ENCODE results near the gene MYO9A.

GRCh38 chr15:71957026-71957425 lies 160.9 kb downstream of the MYO9A start:
- no peak for TF ChIP-seq USF1 (IDR thresholded peaks at IDR 0.05; ENCODE audit: borderline replicate concordance, extremely low read length, insufficient read depth, low read depth, low read length)
- no peak for TF ChIP-seq FOXK2 (IDR thresholded peaks at IDR 0.05)
- no peak for TF ChIP-seq CREB1 (IDR thresholded peaks at IDR 0.05; ENCODE audit: low read depth)
- TF ChIP-seq ATF3 (IDR thresholded peaks at IDR 0.05; ENCODE audit: borderline replicate concordance, extremely low read depth, low read depth, low read length), result no peak
- TF ChIP-seq CTCF (IDR thresholded peaks at IDR 0.05 in 2 of 3, conservative IDR thresholded peaks at IDR 0.05 in 1 of 3; ENCODE audit: control insufficient read depth in 2 of 3, extremely low read depth in 1 of 3, insufficient read depth in 1 of 3, low read depth in 3 of 3, low read length in 3 of 3), result no peak
- TF ChIP-seq USF2 (IDR thresholded peaks at IDR 0.05; ENCODE audit: borderline replicate concordance, low read depth, low read length), result no peak
- TF ChIP-seq EGR1 (IDR thresholded peaks at IDR 0.05; ENCODE audit: borderline replicate concordance in 1 of 2, low read depth in 2 of 2, low read length in 2 of 2), result no peak
- no peak for TF ChIP-seq MYC (IDR thresholded peaks at IDR 0.05; ENCODE audit: insufficient read depth, insufficient read length, insufficient replicate concordance, low read length, severe bottlenecking)
- no peak for TF ChIP-seq CHD4 (IDR thresholded peaks at IDR 0.05)
- no peak for TF ChIP-seq POLR2A (IDR thresholded peaks at IDR 0.05; ENCODE audit: low read depth, low read length)

Measured in GM12878 (cell line).